GM19193 (cell line): Measurements from ENCODE around the gene FABP6.

Experiments used
- POLR2A ChIP-seq: IDR thresholded peaks from 4 replicates; pipeline ENCODE4 v1.6.1; 2011; ENCODE audit not compliant: insufficient read depth, insufficient read length; ENCODE audit errors: extremely low read depth

The FABP6 gene

DNA sequence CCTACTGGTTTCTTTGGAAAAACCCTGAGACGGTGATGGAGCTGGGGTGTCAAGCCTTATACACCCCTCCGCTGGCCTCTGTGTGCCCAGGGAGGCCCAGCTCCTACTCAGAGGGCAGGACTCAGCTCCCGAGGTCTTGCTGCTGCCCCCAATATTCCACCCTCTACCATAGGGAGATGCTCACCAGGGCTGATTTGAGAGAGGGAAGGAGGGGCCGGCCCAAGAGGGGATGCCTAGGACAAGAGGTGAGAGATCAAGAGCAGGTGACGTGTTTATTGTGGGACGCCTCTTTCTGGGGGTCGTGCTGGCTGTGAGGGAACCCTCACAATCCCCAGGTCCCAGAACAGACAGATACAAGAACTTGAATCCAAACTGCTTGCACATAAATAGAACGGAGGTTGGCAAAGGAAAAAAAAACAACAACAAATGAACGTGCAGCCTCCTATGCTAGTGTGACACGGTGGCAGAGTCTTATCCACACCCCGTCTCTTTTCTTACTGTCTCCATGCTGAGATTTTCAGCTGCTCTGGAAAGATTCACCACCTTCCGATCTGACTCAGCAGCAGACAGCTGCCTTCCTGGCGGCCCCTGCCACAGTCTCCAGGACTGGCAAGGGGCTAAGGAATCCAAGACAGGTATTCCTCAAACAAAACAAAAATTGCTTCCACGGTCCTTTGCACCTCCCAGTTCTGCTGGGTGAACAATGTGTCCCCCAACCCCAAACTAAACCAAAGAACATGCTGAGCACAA lies 22.3 kb downstream of the FABP6 start:
- no peak for TF ChIP-seq POLR2A

DNA sequence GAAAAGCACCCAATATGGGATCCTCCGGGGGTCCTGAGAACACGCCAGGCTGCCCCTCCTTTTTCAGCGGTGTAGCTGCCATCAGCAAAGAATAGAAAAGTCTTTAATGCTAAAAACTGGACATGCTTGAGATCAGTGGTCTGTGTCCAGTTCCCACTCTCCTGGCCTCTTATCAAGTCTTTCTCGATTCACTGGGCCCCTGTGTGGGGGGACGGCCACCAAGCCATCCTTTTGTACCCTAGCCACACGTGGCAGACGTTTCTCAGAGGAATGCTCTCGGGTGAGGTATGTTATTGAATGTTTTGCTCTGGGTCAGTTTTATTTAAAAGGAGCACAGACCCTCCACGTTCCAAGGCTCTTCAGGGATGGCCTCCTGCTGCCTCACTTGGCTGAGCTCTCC lies 23.6 kb downstream of the FABP6 start:
- no peak for TF ChIP-seq POLR2A

DNA sequence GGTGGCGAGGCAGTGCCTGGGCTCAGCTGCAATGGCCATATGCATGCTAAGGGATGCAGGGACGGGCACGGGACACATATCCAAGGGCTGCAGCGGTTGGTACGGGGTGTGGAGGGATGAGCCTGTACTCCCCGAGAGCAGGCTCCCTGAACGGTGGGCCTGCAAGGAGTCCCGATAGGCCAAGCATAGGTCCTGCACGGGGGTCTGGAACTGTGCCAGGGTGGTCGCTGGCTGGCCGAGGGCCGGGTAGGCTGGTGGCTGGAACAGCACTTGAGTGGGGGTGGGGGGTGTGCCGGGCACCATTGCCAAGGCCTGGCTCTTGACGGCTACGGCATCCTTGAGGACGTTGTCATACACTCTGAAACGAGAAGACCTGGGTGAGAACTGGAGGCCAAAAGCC lies 24.1 kb downstream of the FABP6 start:
- TF ChIP-seq POLR2A: no peak

DNA sequence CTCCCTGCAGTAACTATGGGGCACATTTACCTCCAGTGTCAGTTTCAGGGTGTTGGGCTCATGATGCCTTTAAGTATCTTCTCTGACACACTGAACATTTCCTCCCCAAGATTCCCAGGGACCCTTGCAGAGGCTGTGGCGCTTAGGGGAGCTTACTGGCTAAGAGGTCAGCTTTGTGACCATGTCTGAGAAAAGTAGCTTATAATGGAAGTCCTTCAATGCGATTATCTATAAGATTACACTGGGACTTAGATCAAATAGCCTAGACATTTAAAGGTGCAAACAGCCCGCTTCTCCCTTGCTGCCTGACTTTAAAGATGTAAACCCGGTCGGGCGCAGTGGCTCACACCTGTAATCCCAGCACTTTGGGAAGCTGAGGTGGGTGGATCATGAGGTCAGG lies 25.4 kb downstream of the FABP6 start:
- TF ChIP-seq POLR2A: no peak

GRCh38 chr5:160259341-160259740 lies 30.0 kb downstream of the FABP6 start:
- no peak for TF ChIP-seq POLR2A

GRCh38 chr5:160260006-160260775 lies 30.9 kb downstream of the FABP6 start:
- no peak for TF ChIP-seq POLR2A

- no peak for TF ChIP-seq POLR2A
Observed at GRCh38 chr5:160260881-160261815, 31.8 kb downstream of the FABP6 start.

GRCh38 chr5:160262151-160263074 lies 33.1 kb downstream of the FABP6 start:
- no peak for TF ChIP-seq POLR2A

DNA sequence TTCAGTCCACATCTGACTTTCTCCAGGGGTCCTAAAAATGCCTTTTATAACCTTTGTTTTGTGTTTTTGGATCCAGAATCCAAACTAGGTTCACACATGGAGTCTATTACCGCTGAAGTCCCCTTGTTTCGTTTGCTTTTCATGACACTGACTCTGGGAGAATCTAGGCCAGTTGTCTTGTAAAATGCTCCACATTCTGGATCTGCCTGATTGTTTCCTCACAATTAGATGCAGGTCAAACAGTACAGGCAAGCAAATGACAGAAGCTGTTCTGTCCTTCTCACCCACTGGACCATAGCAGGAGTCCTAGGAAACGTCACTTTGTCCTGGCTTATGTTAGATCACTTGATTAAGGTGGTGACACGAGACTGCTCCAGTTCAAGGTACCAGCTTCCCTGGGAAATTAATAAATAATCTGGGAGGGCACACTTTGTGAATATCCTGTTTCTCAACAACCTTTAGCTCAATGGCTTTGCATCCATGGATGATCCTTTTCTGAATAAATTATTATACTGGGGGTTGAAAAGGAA lies 34.1 kb downstream of the FABP6 start:
- no peak for TF ChIP-seq POLR2A

- TF ChIP-seq POLR2A: no peak
Observed at GRCh38 chr5:160266044-160266443, 36.7 kb downstream of the FABP6 start.

DNA sequence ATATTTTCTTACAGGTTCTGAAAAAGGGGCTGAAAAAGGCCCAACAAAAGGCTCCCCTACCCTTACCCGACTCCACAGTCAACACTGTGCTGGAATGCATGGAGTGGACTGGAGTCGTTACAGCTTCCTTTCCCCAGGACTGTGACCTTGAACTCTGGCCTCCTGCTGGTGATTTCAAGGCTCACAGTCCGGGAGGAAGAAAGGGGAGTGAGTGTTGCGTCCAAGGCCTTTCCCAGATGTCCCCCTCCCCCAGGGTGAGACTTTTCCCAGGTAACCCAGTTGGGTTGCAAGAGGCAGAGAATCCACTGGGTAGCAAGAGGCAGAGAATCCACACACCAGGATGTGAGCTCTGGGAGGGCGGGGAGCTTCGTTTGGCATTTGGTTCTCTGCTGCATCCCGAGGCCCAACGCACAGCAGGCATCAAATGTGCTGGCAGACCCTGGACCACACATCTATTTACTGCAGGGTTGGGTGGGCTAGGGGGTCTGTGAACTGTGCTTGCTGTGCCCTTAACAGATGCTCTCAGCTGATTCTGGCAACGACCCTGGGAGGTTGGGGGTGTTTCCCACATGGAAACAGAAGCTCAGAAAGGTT lies 37.5 kb downstream of the FABP6 start:
- TF ChIP-seq POLR2A: no peak

- no peak for TF ChIP-seq POLR2A
Observed at GRCh38 chr5:160268121-160268520, 38.8 kb downstream of the FABP6 start.

DNA sequence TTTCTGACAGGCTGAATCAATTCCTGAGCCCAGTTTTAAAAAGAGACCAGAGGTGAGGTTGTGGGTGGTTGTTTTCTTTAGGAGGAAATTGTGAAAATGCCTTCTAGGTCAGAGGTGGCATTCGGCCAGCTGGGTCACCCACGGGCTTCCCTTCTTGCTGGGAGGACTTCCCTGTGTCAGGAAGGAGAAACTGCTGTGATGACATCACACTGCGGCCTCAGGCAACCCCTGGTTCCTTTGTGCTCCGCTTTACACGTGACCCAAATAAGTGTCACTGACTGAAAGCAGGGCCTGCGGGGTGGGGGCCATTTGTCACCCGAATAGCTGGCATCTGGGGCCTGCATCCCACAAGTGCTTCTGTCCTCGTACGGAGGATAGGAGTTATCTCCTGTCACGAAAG lies 39.7 kb downstream of the FABP6 start:
- no peak for TF ChIP-seq POLR2A
